ENCODE data around the gene PRRT3.

GRCh38 chr3:9903238-9903624, 49.0 kb downstream of the PRRT3 start:
- TF ChIP-seq CTCF (conservative IDR thresholded peaks at IDR 0.05; ENCODE audit: low read depth, low read length) = no peak
- TF ChIP-seq EZH2phosphoT487 (IDR thresholded peaks at IDR 0.05; ENCODE audit: borderline replicate concordance, low read length) = no peak
